Measurements from ENCODE around the gene BOLA1.

The BOLA1 gene

DNA sequence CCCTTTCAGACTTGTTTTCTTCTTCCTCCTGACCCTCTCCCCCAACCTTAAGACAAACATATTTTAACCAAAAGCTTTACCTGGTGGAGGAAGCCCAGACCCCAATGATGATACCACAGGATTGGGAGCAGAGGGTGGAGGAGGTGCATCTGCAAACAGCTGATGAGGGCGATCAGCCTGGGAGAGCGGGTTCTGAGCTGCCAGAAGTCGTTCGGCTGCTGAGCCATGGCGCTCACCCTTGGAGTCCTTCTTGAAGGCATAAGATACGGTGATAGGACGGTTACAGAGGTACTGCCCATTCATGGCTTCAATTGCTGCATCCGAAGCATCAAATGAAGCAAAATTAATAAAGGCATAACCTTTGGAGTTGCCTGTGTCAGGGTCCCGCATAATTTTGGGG, 26.9 kb downstream of the BOLA1 start:
- Histone ChIP-seq H3K4me1 (ENCODE audit: low read depth, poor library complexity, severe bottlenecking) (peaks cover 33% of the 10 kb centered on the region), H2AFZ (ENCODE audit: low read depth) (no peak overlapping the region), H3K27me3 (ENCODE audit: insufficient read depth, low read depth) (no peaks in the 10 kb centered on the region), H3K4me3 (IDR thresholded peaks at IDR 0.05; ENCODE audit: insufficient read depth, low read depth, low read length) (peak overlapping the region; percentile 100), H3K36me3 (ENCODE audit: insufficient read depth) (peaks cover 36% of the 10 kb centered on the region; the same call in 1 of the 2 replicates), H3K27ac (no peak overlapping the region), H4K20me1 (ENCODE audit: insufficient read depth) (no peaks in the 10 kb centered on the region), H3K4me2 (peak overlapping the region; percentile 80), H3K9ac (no peak overlapping the region), H3K79me2 (ENCODE audit: insufficient read depth, low read depth) (peaks cover 37% of the 10 kb centered on the region)
- TF ChIP-seq, protein P1, sequence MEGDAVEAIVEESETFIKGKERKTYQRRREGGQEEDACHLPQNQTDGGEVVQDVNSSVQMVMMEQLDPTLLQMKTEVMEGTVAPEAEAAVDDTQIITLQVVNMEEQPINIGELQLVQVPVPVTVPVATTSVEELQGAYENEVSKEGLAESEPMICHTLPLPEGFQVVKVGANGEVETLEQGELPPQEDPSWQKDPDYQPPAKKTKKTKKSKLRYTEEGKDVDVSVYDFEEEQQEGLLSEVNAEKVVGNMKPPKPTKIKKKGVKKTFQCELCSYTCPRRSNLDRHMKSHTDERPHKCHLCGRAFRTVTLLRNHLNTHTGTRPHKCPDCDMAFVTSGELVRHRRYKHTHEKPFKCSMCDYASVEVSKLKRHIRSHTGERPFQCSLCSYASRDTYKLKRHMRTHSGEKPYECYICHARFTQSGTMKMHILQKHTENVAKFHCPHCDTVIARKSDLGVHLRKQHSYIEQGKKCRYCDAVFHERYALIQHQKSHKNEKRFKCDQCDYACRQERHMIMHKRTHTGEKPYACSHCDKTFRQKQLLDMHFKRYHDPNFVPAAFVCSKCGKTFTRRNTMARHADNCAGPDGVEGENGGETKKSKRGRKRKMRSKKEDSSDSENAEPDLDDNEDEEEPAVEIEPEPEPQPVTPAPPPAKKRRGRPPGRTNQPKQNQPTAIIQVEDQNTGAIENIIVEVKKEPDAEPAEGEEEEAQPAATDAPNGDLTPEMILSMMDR (conservative IDR thresholded peaks at IDR 0.05; ENCODE audit: low read depth, low read length), result no peak

DNA sequence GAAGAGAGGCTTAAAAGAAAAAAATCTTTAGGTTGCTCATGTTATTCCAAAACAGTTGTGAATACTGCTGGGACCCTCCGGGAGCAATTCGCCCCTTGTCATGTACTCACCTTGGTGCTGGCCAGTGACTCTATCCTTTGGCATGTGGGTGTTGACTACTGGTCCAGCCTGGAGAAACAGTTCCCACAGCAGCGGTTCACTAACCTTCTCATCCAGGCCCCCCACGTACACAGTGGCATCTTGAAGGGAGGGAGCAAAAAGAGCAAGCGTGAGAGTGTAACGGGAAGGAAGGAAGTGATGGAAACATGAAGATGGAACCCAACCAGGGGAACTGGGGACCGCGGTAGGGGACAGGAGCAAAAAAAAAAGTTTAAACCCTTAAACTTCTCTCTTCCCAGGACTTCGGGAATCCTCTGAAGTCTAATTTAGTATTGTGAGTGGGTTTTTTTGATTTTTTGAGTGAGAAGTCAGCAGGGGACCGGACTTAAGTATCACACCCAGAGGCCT, 27.7 kb downstream of the BOLA1 start:
- peaks cover 37% of the 10 kb centered on the region for H3K79me2 ChIP-seq (ENCODE audit: insufficient read depth, low read depth)
- H3K4me1 ChIP-seq (ENCODE audit: low read depth, poor library complexity, severe bottlenecking), result peaks cover 33% of the 10 kb centered on the region
- H3K9ac ChIP-seq, result peak overlapping the region; percentile 75
- H3K27ac ChIP-seq, result peak overlapping the region; percentile 77
- peak overlapping the region; percentile 47 for H2AFZ ChIP-seq (ENCODE audit: low read depth)
- TF ChIP-seq, protein P1 (conservative IDR thresholded peaks at IDR 0.05; ENCODE audit: low read depth, low read length), result no peak
- no peaks in the 10 kb centered on the region for H4K20me1 ChIP-seq (ENCODE audit: insufficient read depth)
- peak overlapping the region; percentile 100 for H3K4me3 ChIP-seq (IDR thresholded peaks at IDR 0.05; ENCODE audit: insufficient read depth, low read depth, low read length)
- peaks cover 36% of the 10 kb centered on the region; the same call in 1 of the 2 replicates for H3K36me3 ChIP-seq (ENCODE audit: insufficient read depth)
- H3K4me2 ChIP-seq, result peak overlapping the region; percentile 80
- H3K27me3 ChIP-seq (ENCODE audit: insufficient read depth, low read depth), result no peaks in the 10 kb centered on the region

DNA sequence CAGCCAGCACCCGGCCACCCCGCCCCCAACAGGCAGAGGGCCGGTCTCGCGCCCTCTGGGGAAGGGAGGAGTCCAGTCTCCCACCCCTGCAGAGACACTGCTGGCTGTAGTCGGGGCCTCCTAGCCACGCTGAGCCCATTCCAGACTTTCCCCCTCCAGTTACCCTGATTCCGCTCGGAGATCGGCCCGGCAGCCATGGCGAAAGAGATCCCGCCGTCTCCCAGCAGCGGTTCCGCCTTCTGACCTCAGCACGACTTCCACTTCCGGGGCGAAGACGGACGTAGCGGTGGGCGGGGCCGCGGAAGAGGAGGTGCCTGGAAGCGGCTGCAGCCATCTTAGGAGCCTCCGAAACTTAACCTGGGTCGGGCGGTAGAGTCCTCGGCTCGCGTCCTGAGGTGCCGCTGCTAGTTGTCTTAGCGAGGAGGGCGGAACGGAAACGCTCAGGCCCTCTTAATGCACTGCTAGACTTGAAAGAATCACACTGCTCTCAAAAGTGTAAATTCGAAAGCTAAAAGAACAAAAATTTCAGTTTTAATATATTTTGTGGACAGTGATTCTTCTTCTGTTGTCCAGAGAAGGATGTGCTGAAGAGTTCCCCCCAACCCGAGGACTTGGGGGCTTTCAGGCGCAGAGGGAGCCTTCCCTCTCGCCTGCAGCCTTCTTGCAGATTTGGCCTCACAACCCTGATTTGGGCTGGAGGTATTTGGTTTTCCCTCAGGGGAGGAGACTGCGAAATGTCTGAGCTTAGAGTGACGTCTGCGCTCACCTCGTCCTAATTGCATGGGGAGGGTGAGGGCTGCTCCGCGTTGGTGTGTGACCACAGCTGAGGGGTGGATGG, 28.4 kb downstream of the BOLA1 start, which contains the start of gene SF3B4:
TSS of gene SF3B4 (minus strand) at position 241 of the 838 bp plus-strand sequence. CDS start at position 197, 44 bp downstream.
- Histone ChIP-seq H3K36me3 (ENCODE audit: insufficient read depth) (peaks cover 32% of the 10 kb centered on the region; the same call in 1 of the 2 replicates), H4K20me1 (ENCODE audit: insufficient read depth) (no peaks in the 10 kb centered on the region), H3K27me3 (ENCODE audit: insufficient read depth, low read depth) (no peaks in the 10 kb centered on the region), H3K79me2 (ENCODE audit: insufficient read depth, low read depth) (peaks cover 37% of the 10 kb centered on the region), H2AFZ (ENCODE audit: low read depth) (peak within 1 kb of the TSS; percentile 47), H3K4me2 (peak within 1 kb of the TSS; percentile 80), H3K4me1 (ENCODE audit: low read depth, poor library complexity, severe bottlenecking) (peaks cover 33% of the 10 kb centered on the region), H3K27ac (peak within 1 kb of the TSS; percentile 77), H3K9ac (peak within 1 kb of the TSS; percentile 75), H3K4me3 (IDR thresholded peaks at IDR 0.05; ENCODE audit: insufficient read depth, low read depth, low read length) (peak within 1 kb of the TSS; percentile 100)
- TF ChIP-seq, protein P1 (conservative IDR thresholded peaks at IDR 0.05; ENCODE audit: low read depth, low read length), result no peak

DNA sequence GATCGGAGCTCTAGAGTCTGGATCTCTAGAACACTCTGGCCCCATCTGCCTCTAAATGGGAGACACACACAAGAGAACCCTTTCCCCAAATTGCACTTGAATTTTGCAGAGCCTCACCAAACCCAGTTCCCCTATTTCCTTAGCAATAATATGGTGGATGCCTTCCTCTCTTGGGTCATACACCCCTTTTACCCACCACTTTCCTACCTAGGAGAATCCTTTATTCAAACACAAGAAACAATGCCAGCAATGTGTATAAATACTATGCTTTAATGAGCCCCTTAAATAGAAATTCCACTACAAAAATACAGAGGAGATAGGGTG, 29.0 kb downstream of the BOLA1 start:
- no peaks in the 10 kb centered on the region for H4K20me1 ChIP-seq (ENCODE audit: insufficient read depth)
- H3K79me2 ChIP-seq (ENCODE audit: insufficient read depth, low read depth), result peaks cover 37% of the 10 kb centered on the region
- peak overlapping the region; percentile 100 for H3K4me3 ChIP-seq (IDR thresholded peaks at IDR 0.05; ENCODE audit: insufficient read depth, low read depth, low read length)
- TF ChIP-seq, protein P1 (conservative IDR thresholded peaks at IDR 0.05; ENCODE audit: low read depth, low read length), result no peak
- H3K4me1 ChIP-seq (ENCODE audit: low read depth, poor library complexity, severe bottlenecking), result peaks cover 33% of the 10 kb centered on the region
- peak overlapping the region; percentile 75 for H3K9ac ChIP-seq
- H3K36me3 ChIP-seq (ENCODE audit: insufficient read depth), result peaks cover 27% of the 10 kb centered on the region; the same call in 1 of the 2 replicates
- H3K4me2 ChIP-seq, result peak overlapping the region; percentile 80
- H3K27ac ChIP-seq, result peak overlapping the region; percentile 77
- no peaks in the 10 kb centered on the region for H3K27me3 ChIP-seq (ENCODE audit: insufficient read depth, low read depth)
- H2AFZ ChIP-seq (ENCODE audit: low read depth), result peak overlapping the region; percentile 47
